Gastrocnemius medialis (tissue), 4 donors: ENCODE data around the gene MAGEB2. TPM values are rescaled to one million over a fixed set of nuclear protein-coding genes. Genes with fewer than 3 reads are reported as not detected.

Experiments
- ATAC-seq, 2 donors: fragments of 150-250 bp; one replicate each; pipeline ENCODE4 v1.9.1; 2016
- DNase-seq, 2 donors: peaks; one replicate each; pipeline ENCODE4 v3.0.0-alpha.2; 2019
- H3K27ac ChIP-seq, 4 donors: fragments of 200-600 bp; sonication (generic); 1 replicate in 1 of 4; 2 replicates in 3 of 4; pipeline ENCODE4 v1.5.1; 2016 to 2018; ENCODE audit warnings: mild to moderate bottlenecking in 2 of 4, moderate library complexity in 1 of 4
- H3K27me3 ChIP-seq, 3 donors: fragments of 200-600 bp; sonication (generic) in 2 of 3; 1 replicate in 1 of 3; 2 replicates in 2 of 3; pipeline versions ENCODE4 v1.5.1 to v1.6.0; 2016 to 2019; ENCODE audit warnings: mild to moderate bottlenecking in 1 of 3, moderate library complexity in 1 of 3
- H3K36me3 ChIP-seq, 2 donors: fragments of 200-600 bp; sonication (generic) in 1 of 2; one replicate each; pipeline ENCODE4 v1.5.1; 2017 to 2018
- H3K4me1 ChIP-seq, 2 donors: fragments of 200-600 bp; sonication (generic) in 1 of 2; one replicate each; pipeline ENCODE4 v1.5.1; 2016 to 2017; ENCODE audit warnings: mild to moderate bottlenecking in 2 of 2
- H3K4me3 ChIP-seq, 4 donors: fragments of 200-600 bp; sonication (generic) in 3 of 4; 1 replicate in 1 of 4; 2 replicates in 3 of 4; pipeline ENCODE4 v1.5.1; 2016 to 2019; ENCODE audit warnings: mild to moderate bottlenecking in 2 of 4
- H3K9me3 ChIP-seq, 3 donors: fragments of 200-600 bp; sonication (generic) in 2 of 3; 1 replicate in 1 of 3; 2 replicates in 2 of 3; pipeline ENCODE4 v1.5.1; 2016 to 2019
- POLR2A ChIP-seq, 2 donors: fragments of 450-650 bp; IDR thresholded peaks; one replicate each; pipeline ENCODE4 v1.6.1; 2017; ENCODE audit warnings: antibody characterized with exemption in 2 of 2, mild to moderate bottlenecking in 2 of 2, moderate library complexity in 2 of 2
- in situ Hi-C, 4 donors: fragments of 200-750 bp; cut with MboI; loops; one replicate each; pipeline versions ENCODE4 v1.15.0 to v1.8.0; 2017; ENCODE audit warnings: low sequenced_read_pairs in 4 of 4
- intact Hi-C: fragments of 100-400 bp; cut with DNase I; formaldehyde crosslinking; loops from one replicate; pipeline ENCODE4 v1.15.1; 2023; ENCODE audit warnings: low total_unique reads
- total RNA-seq, 4 donors: library from RNA; depleted of rRNA; stranded (reverse); fragments of >200 nt; gene quantifications; one replicate each; pipeline versions ENCODE4 v1.1.0 to v1.2.3, GENCODE V29; 2016
- TF ChIP-seq, protein P1 (sequence below), 5 experiments: fragments of 450-650 bp in 3 of 5; fragments of 200-600 bp in 2 of 5; sonication (generic) in 2 of 5; IDR thresholded peaks in 4 of 5; conservative IDR thresholded peaks in 1 of 5; 1 replicate in 4 of 5; 2 replicates in 1 of 5; pipeline ENCODE4 v1.5.1; 2016 to 2019; ENCODE audit warnings: antibody characterized with exemption in 5 of 5, mild to moderate bottlenecking in 3 of 5, moderate library complexity in 3 of 5

MAGEB2 gene
- total RNA-seq, 4 donors from 2014 or later, result not detected

DNA sequence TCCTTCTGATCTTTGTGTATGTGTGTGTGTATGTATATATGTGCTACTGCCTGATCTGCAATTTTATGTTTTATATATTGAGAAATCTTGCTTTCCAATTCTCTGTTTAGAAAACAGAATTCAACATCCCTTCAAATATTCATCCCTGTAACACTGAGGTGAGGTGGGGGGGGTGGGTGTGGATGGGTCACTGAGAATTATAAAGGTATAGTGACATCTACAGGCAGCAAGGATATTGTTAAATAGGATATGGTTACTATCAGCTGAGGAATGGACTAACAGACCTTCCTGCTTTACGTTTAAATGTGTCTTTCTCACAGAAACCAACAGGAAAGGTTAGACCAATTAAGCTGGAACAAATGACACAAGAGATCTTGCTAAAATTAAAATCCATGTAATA is 19.0 kb upstream of the MAGEB2 start:
- in situ Hi-C loops, result loop anchor here in 1 of 4 donors (25.0 kb wide), 1 partner anchor 91 kb away; no protein-coding TSS in a partner anchor
- Histone ChIP-seq H3K9me3 (no peaks in the 10 kb centered on the region), H3K36me3 (no peaks in the 10 kb centered on the region), H3K4me1 (no peaks in the 10 kb centered on the region), H3K4me3 (no peak overlapping the region), H3K27me3 (no peaks in the 10 kb centered on the region), H3K27ac (no peak overlapping the region)
- DNase-seq, result no peak
- intact Hi-C loops, result no loop called here
- no peak for ATAC-seq
- TF ChIP-seq, protein P1, sequence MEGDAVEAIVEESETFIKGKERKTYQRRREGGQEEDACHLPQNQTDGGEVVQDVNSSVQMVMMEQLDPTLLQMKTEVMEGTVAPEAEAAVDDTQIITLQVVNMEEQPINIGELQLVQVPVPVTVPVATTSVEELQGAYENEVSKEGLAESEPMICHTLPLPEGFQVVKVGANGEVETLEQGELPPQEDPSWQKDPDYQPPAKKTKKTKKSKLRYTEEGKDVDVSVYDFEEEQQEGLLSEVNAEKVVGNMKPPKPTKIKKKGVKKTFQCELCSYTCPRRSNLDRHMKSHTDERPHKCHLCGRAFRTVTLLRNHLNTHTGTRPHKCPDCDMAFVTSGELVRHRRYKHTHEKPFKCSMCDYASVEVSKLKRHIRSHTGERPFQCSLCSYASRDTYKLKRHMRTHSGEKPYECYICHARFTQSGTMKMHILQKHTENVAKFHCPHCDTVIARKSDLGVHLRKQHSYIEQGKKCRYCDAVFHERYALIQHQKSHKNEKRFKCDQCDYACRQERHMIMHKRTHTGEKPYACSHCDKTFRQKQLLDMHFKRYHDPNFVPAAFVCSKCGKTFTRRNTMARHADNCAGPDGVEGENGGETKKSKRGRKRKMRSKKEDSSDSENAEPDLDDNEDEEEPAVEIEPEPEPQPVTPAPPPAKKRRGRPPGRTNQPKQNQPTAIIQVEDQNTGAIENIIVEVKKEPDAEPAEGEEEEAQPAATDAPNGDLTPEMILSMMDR (IDR thresholded peaks at IDR 0.05 in 4 of 5, conservative IDR thresholded peaks at IDR 0.05 in 1 of 5), result no peak
- TF ChIP-seq POLR2A (IDR thresholded peaks at IDR 0.05), result no peak

DNA sequence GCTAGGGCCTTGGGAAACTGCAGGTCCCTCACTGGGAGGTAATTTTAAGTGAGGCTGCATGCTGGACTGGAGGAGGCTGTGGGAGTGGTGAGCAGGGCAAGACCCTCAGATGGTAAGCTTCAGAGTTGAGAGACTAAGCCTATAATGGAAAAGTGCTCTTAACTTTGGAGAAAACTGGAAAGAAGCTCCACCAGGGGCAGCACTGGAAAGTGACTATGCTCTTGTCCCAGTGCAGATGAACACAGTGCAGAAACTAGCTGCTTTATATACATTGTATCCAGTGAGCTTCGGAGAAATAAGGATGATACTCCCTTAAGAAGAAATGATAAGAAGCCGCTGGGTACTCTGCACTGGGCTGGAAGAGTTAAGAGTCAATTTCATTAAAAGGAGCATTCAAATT is 3.2 kb upstream of the MAGEB2 start:
- no peaks in the 10 kb centered on the region for H3K36me3 ChIP-seq
- no peaks in the 10 kb centered on the region for H3K4me1 ChIP-seq
- in situ Hi-C loops (no loop called here), intact Hi-C loops (no loop called here)
- no peak for TF ChIP-seq POLR2A (IDR thresholded peaks at IDR 0.05)
- TF ChIP-seq, protein P1 (IDR thresholded peaks at IDR 0.05 in 4 of 5, conservative IDR thresholded peaks at IDR 0.05 in 1 of 5), result no peak
- H3K4me3 ChIP-seq, result no peak overlapping the region
- no peak for ATAC-seq
- H3K27me3 ChIP-seq, result no peaks in the 10 kb centered on the region
- DNase-seq, result no peak
- no peak overlapping the region for H3K27ac ChIP-seq
- no peaks in the 10 kb centered on the region for H3K9me3 ChIP-seq

DNA sequence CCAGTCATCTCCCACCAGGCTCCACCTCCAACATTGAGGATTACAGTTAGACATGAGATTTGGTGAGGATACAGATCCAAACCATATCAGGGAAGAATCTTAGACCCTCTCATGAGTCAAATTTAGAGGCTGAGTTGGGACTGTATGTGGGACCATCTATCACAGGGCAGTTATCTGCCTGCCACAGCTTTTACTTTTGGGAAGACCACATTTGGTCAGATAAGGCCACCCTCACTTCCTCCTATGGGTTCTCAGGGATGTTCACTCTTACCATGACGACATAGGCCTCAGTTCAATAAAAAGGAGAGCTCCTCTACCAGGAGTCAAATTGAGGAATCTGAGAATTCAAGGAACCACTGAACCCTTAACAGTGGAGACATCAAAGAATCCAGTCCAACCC is 2.1 kb downstream of the MAGEB2 start:
- ATAC-seq (no peak), DNase-seq (no peak)
- TF ChIP-seq POLR2A (IDR thresholded peaks at IDR 0.05), result no peak
- TF ChIP-seq, protein P1 (IDR thresholded peaks at IDR 0.05 in 4 of 5, conservative IDR thresholded peaks at IDR 0.05 in 1 of 5), result no peak
- H3K27me3 ChIP-seq, result no peaks in the 10 kb centered on the region
- intact Hi-C loops (no loop called here), in situ Hi-C loops (no loop called here)
- no peaks in the 10 kb centered on the region for H3K9me3 ChIP-seq
- H3K4me3 ChIP-seq, result no peak overlapping the region
- H3K36me3 ChIP-seq, result no peaks in the 10 kb centered on the region
- H3K4me1 ChIP-seq, result no peaks in the 10 kb centered on the region
- no peak overlapping the region for H3K27ac ChIP-seq

DNA sequence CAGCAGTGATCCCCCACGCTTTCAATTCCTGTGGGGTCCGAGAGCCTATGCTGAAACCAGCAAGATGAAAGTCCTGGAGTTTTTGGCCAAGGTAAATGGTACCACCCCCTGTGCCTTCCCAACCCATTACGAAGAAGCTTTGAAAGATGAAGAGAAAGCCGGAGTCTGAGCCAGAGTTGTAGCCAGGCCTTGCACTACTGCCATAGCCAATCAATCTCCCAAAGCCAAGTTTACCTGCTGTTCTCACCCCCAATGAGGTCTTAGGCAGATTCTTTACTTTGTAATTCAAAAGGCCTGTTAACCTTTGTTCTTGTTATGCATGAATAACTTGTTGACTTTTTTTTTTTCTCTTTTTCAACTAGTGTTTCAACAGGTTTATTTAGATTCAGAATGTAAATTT is 4.0 kb downstream of the MAGEB2 start:
- in situ Hi-C loops (no loop called here), intact Hi-C loops (no loop called here)
- no peaks in the 10 kb centered on the region for H3K27me3 ChIP-seq
- H3K4me1 ChIP-seq, result no peaks in the 10 kb centered on the region
- TF ChIP-seq POLR2A (IDR thresholded peaks at IDR 0.05), result no peak
- TF ChIP-seq, protein P1 (IDR thresholded peaks at IDR 0.05 in 4 of 5, conservative IDR thresholded peaks at IDR 0.05 in 1 of 5), result no peak
- DNase-seq (no peak), ATAC-seq (no peak)
- no peaks in the 10 kb centered on the region for H3K9me3 ChIP-seq
- H3K36me3 ChIP-seq, result no peaks in the 10 kb centered on the region
- no peak overlapping the region for H3K27ac ChIP-seq
- H3K4me3 ChIP-seq, result no peak overlapping the region

DNA sequence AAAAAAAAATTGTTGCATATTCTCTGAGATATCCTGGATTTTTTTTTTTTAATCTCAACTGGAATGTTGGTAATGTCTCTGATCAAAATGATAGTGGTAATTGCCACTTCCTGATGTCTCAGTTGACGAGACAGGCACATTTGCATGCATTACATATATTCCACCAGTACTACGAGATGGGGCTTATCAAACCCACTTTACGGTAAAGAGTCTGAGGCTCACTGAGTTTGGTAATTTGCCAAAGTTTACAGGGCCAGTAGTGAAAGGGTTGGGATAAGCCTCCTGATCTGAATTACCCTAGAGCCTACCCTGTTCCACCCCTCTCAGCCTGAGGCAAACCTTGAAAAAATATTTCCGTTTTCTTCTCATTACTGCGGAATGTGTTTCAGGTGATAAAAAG is 5.3 kb downstream of the MAGEB2 start:
- TF ChIP-seq POLR2A (IDR thresholded peaks at IDR 0.05), result no peak
- TF ChIP-seq, protein P1 (IDR thresholded peaks at IDR 0.05 in 4 of 5, conservative IDR thresholded peaks at IDR 0.05 in 1 of 5), result no peak
- DNase-seq, result no peak
- in situ Hi-C loops (no loop called here), intact Hi-C loops (no loop called here)
- Histone ChIP-seq H3K27ac (no peak overlapping the region), H3K4me3 (no peak overlapping the region), H3K36me3 (no peaks in the 10 kb centered on the region), H3K27me3 (no peaks in the 10 kb centered on the region), H3K4me1 (no peaks in the 10 kb centered on the region), H3K9me3 (no peaks in the 10 kb centered on the region)
- ATAC-seq, result no peak
